Heart right ventricle (tissue), 16 donors: ENCODE results near the gene GBX1. TPM values are rescaled to one million over a fixed set of nuclear protein-coding genes. Genes with fewer than 3 reads are reported as not detected.

Source experiments
- ATAC-seq, 8 donors: fragments of 200-7000 bp; cut with Tn5 transposase; one replicate each; pipeline ENCODE4 v1.9.1; 2020; ENCODE audit warnings: mild to moderate bottlenecking in 8 of 8, moderate library complexity in 8 of 8, moderate number of reproducible peaks in 1 of 8
- DNase-seq, 2 donors: peaks; one replicate each; pipeline ENCODE4 v3.0.0-alpha.2; 2020
- H3K27ac ChIP-seq, 10 donors: fragments of 200-600 bp; sonication (generic) in 2 of 10; one replicate each; pipeline versions ENCODE4 v1.5.0 to v1.8.0; 2020 to 2022; ENCODE audit warnings: mild to moderate bottlenecking in 3 of 10
- H3K27me3 ChIP-seq, 7 donors: fragments of 200-600 bp; one replicate each; pipeline ENCODE4 v1.8.0; 2021 to 2022; ENCODE audit warnings: mild to moderate bottlenecking in 2 of 7
- H3K36me3 ChIP-seq, 9 donors: fragments of 200-600 bp; sonication (generic) in 1 of 9; one replicate each; pipeline versions ENCODE4 v1.5.0 to v1.8.0; 2020 to 2022; ENCODE audit warnings: mild to moderate bottlenecking in 2 of 9
- H3K4me1 ChIP-seq, 9 donors: fragments of 200-600 bp; sonication (generic) in 1 of 9; one replicate each; pipeline versions ENCODE4 v1.5.0 to v1.8.0; 2020 to 2022; ENCODE audit warnings: mild to moderate bottlenecking in 4 of 9
- H3K4me3 ChIP-seq, 10 donors: fragments of 200-600 bp; sonication (generic) in 2 of 10; one replicate each; pipeline versions ENCODE4 v1.5.0 to v1.8.0; 2020 to 2022; ENCODE audit warnings: mild to moderate bottlenecking in 7 of 10, moderate library complexity in 2 of 10
- H3K9me3 ChIP-seq, 11 donors: fragments of 200-600 bp in 10 of 11; sonication (generic) in 2 of 11; one replicate each; pipeline versions ENCODE4 v1.5.0 to v1.8.0; 2013 to 2022; ENCODE audit warnings: mild to moderate bottlenecking in 2 of 11, control low read depth in 1 of 11, moderate library complexity in 1 of 11
- WGBS, 2 donors: extraction: QIAGEN DNeasy Blood & Tissue Kit; methylation state at CpG; one replicate each; pipeline ENCODE4 v1.1.7; 2013; ENCODE audit warnings: inconsistent platforms in 1 of 2; 5-methylcytosine and 5-hydroxymethylcytosine counted together
- intact Hi-C, 10 donors: fragments of 100-400 bp; cut with DNase I; formaldehyde crosslinking; loops; one replicate each; pipeline versions ENCODE4 v1.11.1 to v1.14.2; 2022
- polyA plus RNA-seq, 2 donors: library from polyadenylated mRNA; stranded (reverse); fragments of 200-250 nt; gene quantifications; one replicate each; pipeline ENCODE4 v1.2.3, GENCODE V29; 2013
- total RNA-seq, 10 donors: library from RNA; stranded (reverse); fragmentation: NEBNext Ultra II Directional in 3 of 10; extraction: Animal tissue kit (Norgen Biotek cat#: 25700) in 3 of 10; gene quantifications; one replicate each; pipeline versions ENCODE4 v1.2.1 to v1.2.4, GENCODE V29; 2021 to 2023
- TF ChIP-seq, protein P1 (sequence below), 9 donors: fragments of 200-600 bp; sonication (generic) in 2 of 9; IDR thresholded peaks; one replicate each; pipeline versions ENCODE4 v1.5.0 to v1.8.0; 2021 to 2022; ENCODE audit warnings: antibody characterized with exemption in 9 of 9, mild to moderate bottlenecking in 5 of 9, moderate library complexity in 1 of 9
- donor health status: Arrhythmogenic right ventricular cardiomyopathy.
- donor health status: ischemic (EF 13 %, LVEDD 7.1; RV severe dilation, severe dysfunction).
- donor health status: healthy with polysubstance abuse.
- donor health status: DM: no; HTN: yes; CAD: no.
- donor health status: DM: no; HTN: no; CAD: no.
- donor health status: ischemic (EF 25% LVEDD 6.9; RV normal size, moderate dysfunction).
- donor health status: ischemic (EF 25% LVEDD 5.7; RV mildly dilated, moderate dysfunction).
- donor health status: healthy.
- donor health status: DM: yes; HTN: yes; CAD: no.
- donor health status: Ischemic cardiomyopathy.
- donor health status: ischemic (EF 35%, LVEDD 5.7; RV mildly dilated, moderate dysfunction).
- donor health status: nonischemic (EF 11% LVEDD 7.7; RV severe dilation, severe dysfunction).
- donor health status: DM: yes; HTN: yes; CAD: no.
- donor health status: PGD.
- donor health status: ischemic (EF 29% LVEDD 5.4; RV normal size, mild dysfunction).
- donor health status: nonischemic (EF 23%, LVEDD 6.1; RV moderate dilation, normal function).

GBX1 gene
- total and polyA plus RNA-seq, 12 donors = 0.04 to 2.0 (median 0.93) TPM; not detected in 3

DNA sequence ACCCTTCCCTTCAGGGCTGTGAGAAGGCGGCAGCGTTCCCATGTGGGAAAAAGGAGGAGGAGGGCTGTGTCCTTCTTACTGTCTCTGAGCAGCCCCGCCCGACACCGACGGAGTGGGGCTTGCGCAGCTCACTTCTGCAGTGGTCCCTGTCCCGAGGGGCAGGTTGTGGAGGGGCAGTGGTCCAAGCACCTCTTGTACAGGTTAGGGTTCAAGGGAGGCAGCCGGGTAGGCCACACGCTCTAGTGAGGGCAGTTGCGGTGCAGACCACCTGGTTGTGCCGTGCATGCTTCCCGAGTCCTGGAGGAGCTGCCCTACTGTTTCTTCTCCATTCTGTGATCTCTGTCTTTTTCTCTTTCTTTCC is 48.5 kb downstream of the GBX1 start:
- intact Hi-C loops = loop anchor here in 3 of 10 donors (10.0 kb wide), 3 partner anchors 64 to 224 kb away; partner anchors contain the start of genes CDK5 (in 1 of the 3) and SLC4A2 (in 1 of the 3)
- peaks cover 0 to 69% (median 29%) of the 10 kb centered on the region in 9 donors for H3K36me3 ChIP-seq
- H3K27ac ChIP-seq = no peak overlapping the region
- H3K4me3 ChIP-seq = no peak overlapping the region
- ATAC-seq (no peak), DNase-seq (no peak)
- TF ChIP-seq, protein P1, sequence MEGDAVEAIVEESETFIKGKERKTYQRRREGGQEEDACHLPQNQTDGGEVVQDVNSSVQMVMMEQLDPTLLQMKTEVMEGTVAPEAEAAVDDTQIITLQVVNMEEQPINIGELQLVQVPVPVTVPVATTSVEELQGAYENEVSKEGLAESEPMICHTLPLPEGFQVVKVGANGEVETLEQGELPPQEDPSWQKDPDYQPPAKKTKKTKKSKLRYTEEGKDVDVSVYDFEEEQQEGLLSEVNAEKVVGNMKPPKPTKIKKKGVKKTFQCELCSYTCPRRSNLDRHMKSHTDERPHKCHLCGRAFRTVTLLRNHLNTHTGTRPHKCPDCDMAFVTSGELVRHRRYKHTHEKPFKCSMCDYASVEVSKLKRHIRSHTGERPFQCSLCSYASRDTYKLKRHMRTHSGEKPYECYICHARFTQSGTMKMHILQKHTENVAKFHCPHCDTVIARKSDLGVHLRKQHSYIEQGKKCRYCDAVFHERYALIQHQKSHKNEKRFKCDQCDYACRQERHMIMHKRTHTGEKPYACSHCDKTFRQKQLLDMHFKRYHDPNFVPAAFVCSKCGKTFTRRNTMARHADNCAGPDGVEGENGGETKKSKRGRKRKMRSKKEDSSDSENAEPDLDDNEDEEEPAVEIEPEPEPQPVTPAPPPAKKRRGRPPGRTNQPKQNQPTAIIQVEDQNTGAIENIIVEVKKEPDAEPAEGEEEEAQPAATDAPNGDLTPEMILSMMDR (IDR thresholded peaks at IDR 0.05) = no peak
- H3K4me1 ChIP-seq = peaks cover 3 to 17% (median 6%) of the 10 kb centered on the region in 9 donors
- H3K9me3 ChIP-seq = no peaks in the 10 kb centered on the region
- WGBS, 2 donors = 92 to 97% methylated on average over 13 of the region's 13 CpGs
- H3K27me3 ChIP-seq = no peaks in the 10 kb centered on the region

DNA sequence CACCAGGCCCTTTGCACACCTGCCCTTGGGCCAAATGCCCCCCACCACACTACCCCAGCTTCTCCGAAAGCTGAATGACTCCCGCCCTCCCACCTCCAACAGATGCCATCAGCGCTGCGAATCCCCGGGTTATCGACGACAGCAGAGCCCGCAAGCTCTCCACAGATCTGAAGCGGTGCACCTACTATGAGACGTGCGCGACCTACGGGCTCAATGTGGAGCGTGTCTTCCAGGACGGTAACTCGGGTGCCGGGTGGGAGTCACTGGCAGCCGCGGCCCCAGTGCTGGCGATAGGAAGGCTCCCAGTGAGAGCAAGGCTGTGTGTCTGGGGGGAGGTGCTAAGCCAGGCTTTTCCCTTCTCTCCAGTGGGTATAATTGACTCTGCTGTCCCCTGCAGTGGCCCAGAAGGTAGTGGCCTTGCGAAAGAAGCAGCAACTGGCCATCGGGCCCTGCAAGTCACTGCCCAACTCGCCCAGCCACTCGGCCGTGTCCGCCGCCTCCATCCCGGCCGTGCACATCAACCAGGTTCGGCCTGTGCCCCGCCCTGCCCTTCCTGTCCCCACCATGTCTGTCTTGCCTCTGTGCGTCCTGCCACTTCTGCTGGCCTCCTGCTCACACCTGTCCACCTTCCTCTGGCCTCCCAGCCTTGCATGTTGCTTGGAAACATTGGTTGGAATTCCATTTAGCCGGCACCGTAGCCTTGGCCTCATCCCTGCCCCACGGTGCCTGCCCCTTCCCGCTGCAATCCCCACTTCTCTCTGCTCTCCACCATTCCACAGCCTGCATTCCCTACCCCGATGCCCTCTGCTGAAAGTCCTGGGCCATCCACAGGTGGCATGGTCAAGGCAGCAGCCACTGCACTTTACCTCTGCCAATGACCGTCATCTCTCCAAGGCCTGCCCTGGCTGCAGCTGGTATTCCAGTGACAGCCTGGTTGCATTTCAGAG is 49.1 kb downstream of the GBX1 start:
- 95% methylated on average over 38 of the region's 38 CpGs for WGBS, 2 donors
- Histone ChIP-seq H3K36me3 (peaks cover 0 to 64% (median 29%) of the 10 kb centered on the region in 9 donors), H3K4me3 (no peak overlapping the region), H3K27me3 (no peaks in the 10 kb centered on the region), H3K27ac (no peak overlapping the region), H3K9me3 (no peaks in the 10 kb centered on the region), H3K4me1 (peaks cover 6 to 19% (median 11%) of the 10 kb centered on the region in 9 donors)
- intact Hi-C loops = loop anchor here in 3 of 10 donors (10.0 kb wide), 3 partner anchors 64 to 224 kb away; partner anchors contain the start of genes CDK5 (in 1 of the 3) and SLC4A2 (in 1 of the 3)
- TF ChIP-seq, protein P1 (IDR thresholded peaks at IDR 0.05) = no peak
- ATAC-seq (no peak), DNase-seq (no peak)

DNA sequence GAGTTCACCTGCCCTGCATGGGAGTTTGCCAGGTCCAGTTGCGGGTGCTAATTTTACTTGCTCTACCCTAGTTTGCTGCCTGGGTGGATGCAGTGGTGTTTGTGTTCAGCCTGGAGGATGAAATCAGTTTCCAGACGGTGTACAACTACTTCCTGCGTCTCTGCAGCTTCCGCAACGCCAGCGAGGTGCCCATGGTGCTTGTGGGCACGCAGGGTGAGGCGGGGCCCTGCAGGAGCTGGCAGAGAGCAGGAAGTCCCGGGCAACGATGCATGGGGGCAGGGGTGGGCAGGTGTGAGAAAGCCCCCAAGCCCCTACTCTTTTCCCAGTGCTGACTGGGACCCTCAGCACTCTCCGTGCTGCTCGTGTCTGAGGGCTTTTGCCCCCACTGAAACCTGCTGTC is 49.9 kb downstream of the GBX1 start:
- H3K4me3 ChIP-seq = no peak overlapping the region
- WGBS, 2 donors = 92 to 93% methylated on average over 12 of the region's 12 CpGs
- TF ChIP-seq, protein P1 (IDR thresholded peaks at IDR 0.05) = no peak
- peaks cover 0 to 56% (median 21%) of the 10 kb centered on the region in 9 donors for H3K36me3 ChIP-seq
- H3K4me1 ChIP-seq = peaks cover 6 to 23% (median 13%) of the 10 kb centered on the region in 9 donors
- no peaks in the 10 kb centered on the region for H3K27me3 ChIP-seq
- ATAC-seq = no peak
- no peak overlapping the region for H3K27ac ChIP-seq
- H3K9me3 ChIP-seq = no peaks in the 10 kb centered on the region
- no peak for DNase-seq
- intact Hi-C loops = loop anchor here in 3 of 10 donors (10.0 kb wide), 3 partner anchors 63 to 223 kb away; partner anchors contain the start of genes CDK5 (in 1 of the 3) and SLC4A2 (in 1 of the 3)

DNA sequence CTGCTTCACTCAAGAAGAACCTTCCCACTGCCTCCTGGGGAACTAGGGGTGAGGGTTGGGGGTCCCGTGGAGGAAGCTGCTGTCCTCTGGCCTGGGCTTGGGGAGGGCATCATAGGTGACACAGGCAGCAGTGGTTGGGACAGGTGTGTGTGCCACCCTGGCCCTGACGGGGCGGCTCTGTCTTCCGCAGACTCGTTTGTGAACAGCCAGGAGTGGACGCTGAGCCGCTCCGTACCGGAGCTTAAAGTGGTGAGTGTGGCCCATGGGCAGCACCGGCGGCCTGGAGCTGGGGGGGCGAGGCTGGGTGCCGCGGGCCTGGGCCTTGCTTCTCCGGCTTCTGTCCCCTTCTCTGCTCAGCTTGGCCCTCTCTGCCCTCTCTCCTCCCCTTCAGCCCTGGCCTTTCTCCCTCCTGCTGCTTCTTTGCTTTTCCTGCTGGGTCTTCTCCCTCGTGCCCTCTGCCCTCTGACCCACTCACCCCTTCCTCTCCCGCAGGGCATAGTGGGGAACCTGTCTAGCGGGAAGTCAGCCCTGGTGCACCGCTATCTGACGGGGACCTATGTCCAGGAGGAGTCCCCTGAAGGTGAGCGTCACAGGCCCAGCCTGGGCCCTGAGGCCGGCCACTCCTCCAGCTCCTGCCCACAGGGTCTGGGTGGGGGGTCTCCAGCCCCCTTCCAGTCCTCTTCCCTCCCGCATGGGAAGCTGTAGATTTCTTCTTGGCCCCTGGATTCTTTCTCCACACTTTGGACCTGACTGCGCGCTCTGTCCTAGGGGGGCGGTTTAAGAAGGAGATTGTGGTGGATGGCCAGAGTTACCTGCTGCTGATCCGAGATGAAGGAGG is 50.7 kb downstream of the GBX1 start:
- Histone ChIP-seq H3K27me3 (no peaks in the 10 kb centered on the region), H3K4me1 (peaks cover 3 to 26% (median 13%) of the 10 kb centered on the region in 9 donors), H3K9me3 (no peaks in the 10 kb centered on the region), H3K36me3 (peaks cover 0 to 49% (median 21%) of the 10 kb centered on the region in 9 donors), H3K4me3 (no peak overlapping the region), H3K27ac (no peak overlapping the region)
- 95% methylated on average over 27 of the region's 27 CpGs for WGBS, 2 donors
- ATAC-seq (no peak), DNase-seq (no peak)
- intact Hi-C loops = loop anchor here in 3 of 10 donors (10.0 kb wide), 3 partner anchors 62 to 222 kb away; partner anchors contain the start of genes CDK5 (in 1 of the 3) and SLC4A2 (in 1 of the 3)
- TF ChIP-seq, protein P1 (IDR thresholded peaks at IDR 0.05) = no peak
